GM19395 (cell line): ENCODE measurements around the gene CPED1.
"Not testable (repeated sequence)": the region's sequence is repeated elsewhere in the genome, so short reads cannot be mapped to it uniquely, and the experiment has no call there.

ENCODE experiments used
- ATAC-seq: cut with Tn5 transposase; IDR thresholded peaks from one replicate; pipeline ENCODE4 v1.9.1; 2021; ENCODE audit warnings: mild to moderate bottlenecking, moderate library complexity; ENCODE audit not compliant: unreplicated experiment

CPED1 gene

GRCh38 chr7:121059979-121060509 is 71.5 kb downstream of the CPED1 start:
- not testable (repeated sequence) for ATAC-seq

GRCh38 chr7:121061677-121062582 is 73.4 kb downstream of the CPED1 start:
- ATAC-seq: no peak

GRCh38 chr7:121062671-121063279 is 74.3 kb downstream of the CPED1 start:
- ATAC-seq: no peak

- ATAC-seq: not testable (repeated sequence)
These were observed 79.2 kb downstream of the CPED1 start for GRCh38 chr7:121067717-121068116.

GRCh38 chr7:121069346-121070100 is 81.0 kb downstream of the CPED1 start:
- ATAC-seq: no peak

- ATAC-seq: no peak
These were observed 82.6 kb downstream of the CPED1 start for GRCh38 chr7:121071132-121071531.

GRCh38 chr7:121071662-121072061 is 83.2 kb downstream of the CPED1 start:
- no peak for ATAC-seq

GRCh38 chr7:121072826-121073225 is 84.3 kb downstream of the CPED1 start:
- ATAC-seq: no peak

- no peak for ATAC-seq
These were observed 85.1 kb downstream of the CPED1 start for GRCh38 chr7:121073463-121074099.

- ATAC-seq: not testable (repeated sequence)
These were observed 86.9 kb downstream of the CPED1 start for GRCh38 chr7:121075424-121075841.

GRCh38 chr7:121075952-121076349 is 87.4 kb downstream of the CPED1 start:
- ATAC-seq: no peak

- ATAC-seq: no peak
These were observed 88.0 kb downstream of the CPED1 start for GRCh38 chr7:121076350-121077164.

- ATAC-seq: no peak
These were observed 88.7 kb downstream of the CPED1 start for GRCh38 chr7:121077165-121077630.

GRCh38 chr7:121078701-121079227 is 90.3 kb downstream of the CPED1 start:
- no peak for ATAC-seq

- no peak for ATAC-seq
These were observed 91.1 kb downstream of the CPED1 start for GRCh38 chr7:121079425-121080169.

GRCh38 chr7:121080257-121080912 is 91.9 kb downstream of the CPED1 start:
- no peak for ATAC-seq

GRCh38 chr7:121080913-121081326 is 92.4 kb downstream of the CPED1 start:
- ATAC-seq: no peak

- ATAC-seq: peak; percentile 87
These were observed 92.9 kb downstream of the CPED1 start for GRCh38 chr7:121081327-121081936.
